HG02763 (cell line): Measurements from ENCODE around the gene FAM184B.

Source experiments
- ATAC-seq: cut with Tn5 transposase; IDR thresholded peaks from one replicate; pipeline ENCODE4 v1.9.1; 2021; ENCODE audit warnings: mild to moderate bottlenecking, moderate library complexity; ENCODE audit not compliant: unreplicated experiment

Gene FAM184B

GRCh38 chr4:17646693-17647092, 134.7 kb downstream of the FAM184B start:
- no peak for ATAC-seq

DNA sequence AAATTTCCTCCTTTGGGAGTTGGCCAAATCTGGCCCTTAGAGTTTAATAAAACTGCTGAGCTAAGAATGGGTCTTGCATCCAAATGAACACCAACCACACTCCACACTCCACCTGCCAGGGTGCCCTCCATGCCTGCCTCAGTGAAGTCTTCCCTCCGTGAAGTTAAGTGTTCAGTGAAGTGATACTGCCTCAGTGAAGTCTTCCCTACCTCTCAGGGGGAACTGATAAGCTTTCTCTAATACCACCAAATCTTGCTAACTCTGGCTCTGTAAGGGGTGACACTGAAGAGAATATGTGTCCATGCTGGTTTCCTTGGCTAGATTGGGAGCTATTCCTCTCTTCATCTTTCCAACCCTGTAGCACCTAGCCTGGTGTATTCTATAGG, 139.0 kb downstream of the FAM184B start:
- no peak for ATAC-seq

- no peak for ATAC-seq
These were observed 142.3 kb downstream of the FAM184B start for GRCh38 chr4:17639136-17639535.

- ATAC-seq = peak; percentile 81
These were observed 144.5 kb downstream of the FAM184B start for GRCh38 chr4:17636696-17637622.

- ATAC-seq = no peak
These were observed 145.1 kb downstream of the FAM184B start for GRCh38 chr4:17636341-17636695.

- ATAC-seq = no peak
These were observed 146.4 kb downstream of the FAM184B start for GRCh38 chr4:17635056-17635455.

GRCh38 chr4:17633600-17633999, 147.8 kb downstream of the FAM184B start:
- ATAC-seq = no peak

DNA sequence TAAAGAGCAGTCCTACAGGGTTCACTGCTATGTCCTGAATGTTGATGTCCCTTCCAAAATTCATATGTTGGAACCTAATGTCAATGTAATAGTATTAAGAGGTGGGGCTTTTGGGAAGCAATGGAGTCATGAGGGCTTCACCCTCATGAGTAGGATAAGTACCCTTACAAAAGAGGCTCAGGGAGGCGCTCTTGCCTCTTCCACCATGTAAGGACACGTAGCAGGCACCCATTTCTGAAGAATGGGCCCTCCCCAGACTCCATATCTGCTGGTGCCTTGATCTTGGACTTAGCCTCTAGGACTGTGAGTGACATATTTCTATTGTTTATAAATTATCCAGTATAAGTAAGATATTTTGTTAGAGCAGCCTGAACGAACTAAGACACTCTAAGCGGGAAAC, 151.2 kb downstream of the FAM184B start:
- ATAC-seq = no peak

DNA sequence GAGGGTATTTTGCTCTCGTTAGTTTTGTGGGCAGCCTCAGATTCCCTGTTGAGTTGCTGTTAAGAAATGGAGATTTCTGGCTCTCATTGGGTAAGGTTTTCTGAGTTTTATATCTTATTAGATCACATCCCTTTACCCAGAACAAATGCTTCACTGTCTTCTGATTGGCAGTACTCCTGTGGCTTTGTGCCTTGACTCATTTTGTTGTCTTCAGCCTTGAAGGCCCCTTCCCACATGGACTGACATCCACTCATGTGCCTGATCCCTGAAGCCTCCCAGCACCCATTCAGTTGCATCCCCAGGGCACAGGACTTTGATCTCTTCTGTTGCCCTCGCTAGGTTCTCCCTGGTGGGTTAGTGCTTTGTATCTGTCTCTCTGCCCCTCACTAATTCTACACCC, 156.6 kb downstream of the FAM184B start:
- ATAC-seq = no peak

DNA sequence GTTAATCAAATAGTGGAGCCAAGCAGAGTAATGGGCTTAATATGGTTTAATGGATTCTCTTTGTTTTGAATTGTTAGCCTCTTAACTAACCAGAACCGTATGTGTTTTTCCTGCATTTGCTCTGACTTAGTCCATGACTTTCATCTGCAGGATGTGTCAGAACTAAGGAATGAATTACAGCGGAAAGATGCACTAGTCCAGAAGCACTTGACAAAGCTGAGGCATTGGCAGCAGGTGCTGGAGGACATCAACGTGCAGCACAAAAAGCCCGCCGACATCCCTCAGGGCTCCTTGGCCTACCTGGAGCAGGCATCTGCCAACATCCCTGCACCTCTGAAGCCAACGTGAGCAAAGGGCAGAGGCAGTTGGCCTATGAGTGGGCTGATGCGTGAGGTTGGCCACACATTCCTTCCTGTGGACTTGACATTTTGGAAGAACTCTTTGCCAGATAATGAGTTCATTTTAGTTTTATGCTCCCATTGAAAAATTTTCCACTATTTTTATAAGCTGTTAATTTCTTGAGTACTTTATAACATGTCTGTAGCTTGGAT, 157.9 kb downstream of the FAM184B start:
- no peak for ATAC-seq

- ATAC-seq = no peak
These were observed 161.9 kb downstream of the FAM184B start for GRCh38 chr4:17619416-17620105.

- no peak for ATAC-seq
These were observed 162.5 kb downstream of the FAM184B start for GRCh38 chr4:17618926-17619325.

GRCh38 chr4:17616283-17616682, 165.1 kb downstream of the FAM184B start:
- ATAC-seq = no peak

GRCh38 chr4:17614416-17615299, 166.8 kb downstream of the FAM184B start, which contains the start of gene MED28:
MED28 (plus strand) TSS chr4:17614641; CDS start chr4:17614655, 14 bp downstream.
- ATAC-seq = peak; percentile 92

- peak; percentile 53 for ATAC-seq
These were observed 167.5 kb downstream of the FAM184B start for GRCh38 chr4:17613761-17614415.

DNA sequence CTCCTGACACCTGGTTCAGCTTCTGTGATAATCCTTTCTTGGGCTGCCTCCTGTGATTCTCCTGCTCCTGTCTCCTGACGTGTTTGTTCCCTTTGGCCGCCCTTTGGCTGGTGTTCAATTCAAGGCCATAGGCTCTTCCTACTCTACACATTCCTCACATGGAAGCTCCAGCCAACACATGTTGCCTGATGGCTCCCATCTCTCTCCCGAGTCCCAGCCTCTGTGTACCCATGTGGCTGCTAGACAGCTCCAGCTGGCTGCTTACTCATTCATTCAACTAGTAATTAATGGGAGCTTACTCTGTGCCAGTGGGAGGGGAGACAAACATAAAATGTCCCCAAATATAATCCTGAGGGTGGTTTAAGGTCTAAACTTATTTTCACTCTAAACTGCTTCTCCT, 176.2 kb downstream of the FAM184B start:
- ATAC-seq = no peak

DNA sequence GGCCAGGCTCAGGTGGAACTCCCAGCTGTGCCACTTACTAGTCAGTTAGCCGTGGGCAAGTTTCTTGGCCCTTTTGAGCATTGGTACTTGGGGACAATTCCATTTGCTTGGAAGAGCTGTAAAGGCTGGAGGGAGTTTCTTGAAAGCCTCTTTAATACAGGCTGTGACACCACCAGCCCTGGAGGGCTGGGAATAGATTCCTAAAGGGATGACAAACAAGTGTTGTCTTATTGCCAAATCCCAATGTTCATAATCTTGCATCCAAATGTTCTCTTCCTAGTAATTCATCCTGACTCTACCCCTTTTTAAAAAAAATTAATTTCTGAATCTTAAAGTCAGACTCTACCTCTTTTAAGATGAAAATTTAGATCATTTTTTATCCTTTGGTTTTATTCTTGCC, 181.6 kb downstream of the FAM184B start:
- no peak for ATAC-seq

- ATAC-seq = no peak
These were observed 183.9 kb downstream of the FAM184B start for GRCh38 chr4:17597517-17597916.

- peak; percentile 84 for ATAC-seq
These were observed 185.9 kb downstream of the FAM184B start for GRCh38 chr4:17595471-17596005.

- ATAC-seq = no peak
These were observed 192.1 kb downstream of the FAM184B start for GRCh38 chr4:17589355-17589754.
